Right ventricle myocardium superior (tissue), 1 donor: ENCODE results near the gene GMPR2. TPM values are rescaled to one million over a fixed set of nuclear protein-coding genes. Genes with fewer than 3 reads are reported as not detected.
"Not testable (repeated sequence)": the region's sequence is repeated elsewhere in the genome, so short reads cannot be mapped to it uniquely, and the experiment has no call there.

Source experiments
- ATAC-seq: fragments of 200-7000 bp; cut with Tn5 transposase; one replicate; pipeline ENCODE4 v1.9.1; 2020; ENCODE audit warnings: mild to moderate bottlenecking; ENCODE audit not compliant: poor library complexity
- DNase-seq: peaks from one replicate; pipeline ENCODE4 v3.0.0-alpha.2; 2020
- intact Hi-C: fragments of 100-400 bp; cut with DNase I; formaldehyde crosslinking; loops from one replicate; pipeline ENCODE4 v1.11.2; 2022
- total RNA-seq: library from RNA; stranded (reverse); fragmentation: NEBNext Ultra II Directional; extraction: Animal tissue kit (Norgen Biotek cat#: 25700); gene quantifications from one replicate; pipeline ENCODE4 v1.2.1, GENCODE V29; 2021
- donor health status: DM: no; HTN: yes; CAD: no; lungs with severe emphysema.

GMPR2 gene
- total RNA-seq, 1 donor from 2014 or later, result 26.2 TPM

- ATAC-seq (peak; percentile 28), DNase-seq (no peak)
- intact Hi-C loops, result no loop called here
Observed at GRCh38 chr14:24196071-24197055, 36.4 kb upstream of the GMPR2 start.

GRCh38 chr14:24197056-24197450 is 35.7 kb upstream of the GMPR2 start:
- DNase-seq, result no peak
- intact Hi-C loops, result no loop called here
- no peak for ATAC-seq

- intact Hi-C loops, result no loop called here
- no peak for DNase-seq
- ATAC-seq, result no peak
Observed at GRCh38 chr14:24198814-24199524, 33.8 kb upstream of the GMPR2 start.

DNA sequence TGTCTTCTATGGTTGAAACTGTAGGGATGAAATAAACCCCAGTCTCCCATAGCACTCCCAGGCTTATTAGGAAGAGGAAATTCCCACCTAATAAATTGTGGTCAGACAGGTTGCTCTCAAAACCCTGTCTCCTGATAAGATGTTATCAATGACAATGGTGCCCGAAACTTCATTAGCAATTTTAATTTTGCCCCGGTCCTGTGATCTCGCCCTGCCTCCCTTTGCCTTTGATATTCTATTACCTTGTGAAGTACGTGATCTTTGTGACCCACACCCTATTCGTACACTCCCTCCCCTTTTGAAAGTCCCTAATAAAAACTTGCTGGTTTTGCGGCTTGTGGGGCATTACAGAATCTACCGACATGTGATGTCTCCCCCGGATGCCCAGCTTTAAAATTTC is 30.2 kb upstream of the GMPR2 start:
- DNase-seq, ATAC-seq, intact Hi-C loops: not testable (repeated sequence)

- not testable (repeated sequence) for ATAC-seq, DNase-seq
Observed at GRCh38 chr14:24203249-24203886, 29.4 kb upstream of the GMPR2 start.

DNA sequence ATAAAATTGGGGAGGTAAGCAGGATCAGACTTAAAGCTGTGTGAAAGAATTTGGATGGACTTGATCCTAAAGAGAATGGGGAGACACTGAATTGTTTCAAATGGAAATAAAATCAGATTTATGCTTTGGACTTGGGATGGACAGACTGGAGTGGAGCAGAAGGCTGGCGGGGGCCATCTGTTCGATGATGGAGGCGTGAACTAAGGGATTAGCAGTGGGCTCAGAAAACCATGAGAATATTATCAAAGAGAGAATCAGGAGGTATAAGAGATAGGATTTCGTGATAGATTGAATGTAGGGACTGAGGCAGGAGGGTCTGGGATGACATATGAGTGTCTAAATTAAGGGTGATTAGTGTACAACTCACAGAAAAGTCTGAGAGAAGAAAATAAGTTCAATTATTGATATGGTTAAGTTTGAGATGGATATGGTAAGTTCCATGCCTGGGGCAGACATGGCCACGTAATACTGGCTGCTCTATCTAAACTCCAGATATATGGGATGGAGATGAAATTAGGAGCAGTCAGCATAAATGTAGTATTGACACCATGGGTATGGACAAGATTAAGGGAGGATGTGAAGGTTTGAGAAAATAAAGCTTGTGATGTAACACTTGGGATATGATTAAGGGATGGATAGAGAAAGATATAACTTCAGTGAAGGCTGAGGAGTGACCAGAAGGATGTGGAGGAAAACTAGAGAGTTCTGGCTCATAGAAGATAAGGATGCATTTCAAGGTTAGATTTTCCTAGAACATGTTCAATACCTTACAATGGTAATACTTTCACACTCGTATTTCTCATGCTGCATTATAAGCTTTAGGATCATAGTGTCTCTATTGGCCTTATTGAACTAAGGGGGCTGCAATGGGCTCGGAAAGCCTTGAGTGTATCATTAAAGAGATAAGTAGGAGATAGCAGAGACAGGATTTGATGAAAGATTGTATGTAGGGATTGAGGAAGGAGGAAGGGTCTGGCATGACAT is 28.3 kb upstream of the GMPR2 start:
- DNase-seq (no peak), ATAC-seq (no peak)
- intact Hi-C loops, result no loop called here

More at GRCh38 chr14:24203249-24203886, 29.4 kb upstream of the GMPR2 start:
- intact Hi-C loops, result not testable (repeated sequence)

GRCh38 chr14:24206260-24207103 is 26.2 kb upstream of the GMPR2 start:
- DNase-seq (no peak), ATAC-seq (no peak)
- intact Hi-C loops, result no loop called here

GRCh38 chr14:24207104-24207551 is 25.6 kb upstream of the GMPR2 start:
- DNase-seq (no peak), ATAC-seq (no peak)
- intact Hi-C loops, result no loop called here

DNA sequence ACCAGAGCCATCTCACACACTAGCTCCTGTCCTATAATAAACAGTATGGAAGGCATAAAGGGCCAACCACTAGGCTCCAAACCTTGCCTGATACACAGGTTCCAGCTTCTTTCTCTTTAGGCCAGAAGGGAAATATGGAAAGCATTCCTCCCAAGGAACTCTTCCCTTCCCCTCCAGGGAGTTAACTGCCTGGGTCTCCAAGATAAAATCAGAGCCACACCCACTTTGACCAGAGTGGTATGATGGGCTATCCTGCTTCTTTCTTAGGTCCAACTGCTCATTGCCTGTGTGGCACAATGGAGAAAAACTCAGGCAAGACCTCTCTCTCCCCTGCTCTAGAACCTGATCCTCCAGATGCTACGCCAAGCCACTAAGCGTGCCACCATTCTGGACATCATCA is 25.1 kb upstream of the GMPR2 start:
- intact Hi-C loops, result no loop called here
- DNase-seq, result no peak
- ATAC-seq, result no peak

DNA sequence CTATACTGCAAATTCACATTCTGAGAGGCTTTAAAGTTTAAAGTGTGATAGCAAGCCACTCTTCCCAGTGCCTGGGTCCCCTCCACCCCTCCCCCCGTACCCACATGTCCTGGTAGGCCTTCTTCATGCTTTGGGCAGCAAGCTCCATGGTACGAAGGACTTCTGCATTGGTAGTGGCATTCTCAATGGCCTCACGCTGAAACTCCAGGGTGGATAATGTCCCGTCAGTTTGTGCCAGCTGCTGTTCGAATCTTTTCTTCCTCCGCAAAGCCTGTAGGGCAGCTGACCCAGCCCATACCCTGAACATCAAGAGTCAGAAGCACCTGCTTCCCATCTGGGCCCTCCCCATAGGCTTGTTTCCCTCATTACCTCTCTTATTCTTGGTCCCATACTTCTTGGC is 21.4 kb upstream of the GMPR2 start:
- ATAC-seq, result no peak
- intact Hi-C loops, result no loop called here

DNA sequence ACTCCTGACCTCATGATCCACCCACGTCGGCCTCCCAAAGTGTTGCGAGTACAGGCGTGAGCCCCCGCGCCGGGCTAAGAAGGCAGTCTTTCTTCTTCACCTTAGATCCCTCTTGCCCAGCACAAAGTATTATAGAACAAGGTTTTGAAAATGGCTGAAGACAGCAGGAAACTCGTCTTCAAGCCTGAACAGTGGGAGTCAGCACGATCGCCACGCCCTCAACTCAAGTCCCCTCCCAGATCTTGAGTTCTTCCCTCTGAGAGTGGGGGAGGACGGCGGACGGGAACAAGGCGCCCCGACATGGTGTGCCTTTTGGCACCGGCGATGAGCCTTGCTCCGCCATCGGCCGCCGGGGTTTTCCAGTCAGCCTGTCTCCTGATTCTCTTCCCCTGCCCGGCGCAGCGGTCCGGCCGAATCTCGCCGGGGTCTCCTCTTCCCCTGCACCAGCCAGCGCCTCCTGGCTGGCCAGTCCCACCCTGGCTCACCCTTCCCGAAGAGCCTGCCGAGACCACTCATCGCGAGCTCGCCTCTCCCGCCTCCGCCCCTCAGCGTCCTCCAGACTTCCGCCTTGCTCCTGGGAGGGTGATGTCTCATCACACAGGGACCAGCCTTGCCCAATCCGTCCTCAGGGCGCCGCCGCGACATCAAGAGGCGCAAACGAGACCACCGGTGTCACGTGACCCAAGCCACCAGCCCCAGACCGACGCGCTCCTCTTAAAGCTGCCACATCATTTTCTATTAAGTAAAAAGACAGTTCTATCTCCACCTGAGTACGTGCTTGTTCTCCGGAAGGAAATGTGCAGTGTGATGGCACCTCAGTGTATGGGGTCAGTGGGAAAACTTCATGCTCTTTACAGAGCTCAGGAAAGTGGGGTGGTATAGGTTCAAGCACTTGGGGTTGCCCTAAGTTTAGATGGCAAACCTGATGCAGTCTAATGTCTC is 19.5 kb upstream of the GMPR2 start, which contains the start of gene CHMP4A:
CHMP4A (minus strand) TSS at position 565 of the 942 bp plus-strand sequence; CDS start at position 516, 49 bp downstream.
- ATAC-seq (peak; percentile 92), DNase-seq (peak; percentile 98)
- intact Hi-C loops, result no loop called here

More for the DNA sequence above, 21.4 kb upstream of the GMPR2 start:
- DNase-seq, result no peak

- ATAC-seq (no peak), DNase-seq (no peak)
- intact Hi-C loops, result no loop called here
Observed at GRCh38 chr14:24213866-24214662, 18.7 kb upstream of the GMPR2 start.

DNA sequence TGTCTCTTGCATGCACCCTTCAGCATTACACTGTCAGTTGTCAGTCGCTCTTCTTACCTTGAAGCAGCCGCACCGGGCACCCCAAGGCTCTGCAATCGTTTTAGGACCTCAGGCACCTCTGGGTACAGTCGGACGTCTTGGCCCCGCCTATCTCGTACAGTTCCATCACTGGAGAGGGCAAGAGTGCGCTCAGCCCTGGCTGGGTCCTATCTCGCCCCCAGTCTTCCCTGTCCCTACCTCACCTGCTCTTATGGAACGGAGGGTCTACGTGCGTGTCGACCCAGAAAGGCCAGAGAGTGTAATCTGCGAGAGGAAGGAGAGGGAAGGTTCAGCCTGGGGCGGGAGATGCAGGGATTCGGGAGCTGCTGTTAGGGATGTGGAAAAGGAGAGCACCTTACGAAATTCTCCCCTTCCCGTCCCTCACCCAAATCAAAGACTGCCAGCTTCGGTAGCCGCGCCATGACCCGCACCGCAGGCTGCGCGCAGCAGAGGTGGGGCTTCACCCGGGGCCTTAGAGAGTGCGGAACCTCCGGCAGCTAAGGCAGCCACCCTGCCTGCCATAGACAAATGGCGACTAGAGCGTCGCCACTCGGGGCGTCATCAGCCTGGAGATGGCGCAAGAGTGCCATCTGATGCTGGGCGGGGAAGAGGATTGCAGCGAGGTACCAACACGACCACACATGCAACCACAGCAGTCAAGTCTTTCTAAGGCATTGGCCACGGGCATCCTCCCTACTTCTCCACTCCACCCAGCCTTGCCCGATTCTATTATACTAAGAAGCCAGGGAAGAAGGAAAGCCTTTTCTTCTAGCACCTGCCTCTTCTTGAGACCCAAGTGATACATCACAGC is 17.0 kb upstream of the GMPR2 start, which contains the start of gene MDP1:
MDP1 (minus strand) TSS at position 572 of the 850 bp plus-strand sequence; CDS start at position 461, 111 bp downstream.
- intact Hi-C loops, result no loop called here
- DNase-seq (peak; percentile 93), ATAC-seq (peak; percentile 86)

DNA sequence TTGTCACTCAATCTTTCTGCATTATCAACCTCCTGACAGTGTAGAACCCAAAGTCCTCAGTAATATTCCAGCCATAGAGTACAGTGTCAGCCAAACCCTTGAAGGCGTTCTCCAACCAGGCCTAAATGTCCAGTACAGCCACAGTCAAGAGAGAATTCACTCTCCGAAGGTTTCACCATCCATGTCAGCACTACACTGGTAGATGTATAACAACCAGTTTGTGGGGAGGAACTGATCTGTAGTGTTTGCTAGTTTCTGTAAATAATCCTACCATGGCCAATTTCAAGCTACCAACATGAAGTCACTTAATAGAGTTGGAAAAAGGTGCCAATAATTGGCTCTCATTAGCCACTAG is 16.4 kb upstream of the GMPR2 start:
- ATAC-seq, result no peak
- intact Hi-C loops, result no loop called here

More for the DNA sequence above, 16.4 kb upstream of the GMPR2 start:
- DNase-seq, result no peak
